ENCODE data around the gene TXLNA. TPM values are rescaled to one million over a fixed set of nuclear protein-coding genes. Genes with fewer than 3 reads are reported as not detected.

TXLNA gene
- total RNA-seq, 4 donors from 2014 or later = 27.1 to 46.2 (median 31.0) TPM

GRCh38 chr1:32221980-32222755 lies 42.7 kb downstream of the TXLNA start, which contains the start of the genes EIF3I and TMEM234:
TSS of gene EIF3I (plus strand) at chr1:32222407. CDS start at chr1:32222442, 35 bp downstream.
TSS of gene TMEM234 (minus strand) at chr1:32222353. CDS start at chr1:32222322, 31 bp downstream.
- H3K27ac ChIP-seq = peak within 1 kb of the TSS; percentile 83 to 91 (median 90)
- H3K9me3 ChIP-seq = no peaks in the 10 kb centered on the region
- peaks cover 0 to 41% (median 0%) of the 10 kb centered on the region in 3 donors for H3K36me3 ChIP-seq
- no peak for TF ChIP-seq CTCF (IDR thresholded peaks at IDR 0.05)
- TF ChIP-seq POLR2A (IDR thresholded peaks at IDR 0.05) = peak; percentile 55 to 59
- peaks cover 0 to 23% (median 12%) of the 10 kb centered on the region in 4 donors for H3K4me1 ChIP-seq
- no peaks in the 10 kb centered on the region for H3K27me3 ChIP-seq
- peak; percentile 91 to 97 (median 93) for DNase-seq
- peak within 1 kb of the TSS; percentile 73 to 95 (median 88) for H3K4me3 ChIP-seq

DNA sequence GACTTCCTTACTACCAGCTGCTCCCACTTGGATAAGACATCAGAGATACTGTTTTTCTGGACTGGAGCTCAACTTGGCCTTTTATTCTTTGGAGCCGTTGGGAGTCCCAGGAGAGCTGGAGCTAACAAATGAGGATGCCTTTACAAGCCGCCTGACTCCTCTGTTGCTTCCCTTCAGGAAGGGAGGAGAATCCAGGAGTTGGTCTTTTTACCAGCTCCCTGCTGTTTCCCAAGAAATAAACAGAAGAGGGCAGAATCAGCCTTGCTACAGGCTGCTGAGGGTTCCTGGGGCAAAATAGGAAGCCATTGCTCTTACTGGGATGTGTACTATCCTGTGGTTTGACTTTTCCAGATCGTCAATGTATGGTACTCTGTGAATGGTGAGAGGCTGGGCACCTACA lies 44.2 kb downstream of the TXLNA start:
- peaks cover 0 to 23% (median 12%) of the 10 kb centered on the region in 4 donors for H3K4me1 ChIP-seq
- no peak overlapping the region for H3K27ac ChIP-seq
- no peaks in the 10 kb centered on the region for H3K27me3 ChIP-seq
- peak overlapping the region in 2 of 4 donors; percentile 8 to 81 for H3K4me3 ChIP-seq
- H3K9me3 ChIP-seq = no peaks in the 10 kb centered on the region
- DNase-seq = no peak
- TF ChIP-seq CTCF (IDR thresholded peaks at IDR 0.05) = no peak
- TF ChIP-seq POLR2A (IDR thresholded peaks at IDR 0.05) = no peak
- peaks cover 0 to 56% (median 0%) of the 10 kb centered on the region in 3 donors for H3K36me3 ChIP-seq

DNA sequence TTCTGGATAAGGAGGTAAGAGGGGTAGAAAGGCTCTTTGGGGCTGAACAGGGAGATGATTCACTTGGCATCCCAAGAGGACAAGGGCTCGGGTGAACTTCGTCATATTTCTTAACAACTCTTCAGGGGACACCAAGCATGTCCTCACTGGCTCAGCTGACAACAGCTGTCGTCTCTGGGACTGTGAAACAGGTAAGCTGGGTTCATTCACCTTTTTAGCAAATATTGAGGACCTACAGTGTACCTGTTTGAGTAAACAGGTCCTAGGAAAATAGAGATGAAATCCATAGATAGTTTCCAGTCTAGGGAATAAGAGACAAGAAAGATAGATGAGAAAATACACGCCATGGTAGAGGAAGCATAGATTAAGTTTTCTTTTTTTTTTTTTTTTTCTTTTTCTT lies 44.8 kb downstream of the TXLNA start:
- no peak overlapping the region for H3K4me3 ChIP-seq
- peaks cover 0 to 60% (median 0%) of the 10 kb centered on the region in 3 donors for H3K36me3 ChIP-seq
- no peaks in the 10 kb centered on the region for H3K9me3 ChIP-seq
- no peak overlapping the region for H3K27ac ChIP-seq
- no peaks in the 10 kb centered on the region for H3K27me3 ChIP-seq
- peaks cover 0 to 23% (median 12%) of the 10 kb centered on the region in 4 donors for H3K4me1 ChIP-seq
- DNase-seq = no peak
- TF ChIP-seq CTCF (IDR thresholded peaks at IDR 0.05) = no peak
- TF ChIP-seq POLR2A (IDR thresholded peaks at IDR 0.05) = no peak

GRCh38 chr1:32228771-32229170 lies 49.3 kb downstream of the TXLNA start:
- no peak overlapping the region for H3K4me3 ChIP-seq
- no peaks in the 10 kb centered on the region for H3K9me3 ChIP-seq
- DNase-seq = no peak
- TF ChIP-seq POLR2A (IDR thresholded peaks at IDR 0.05) (no peak), CTCF (IDR thresholded peaks at IDR 0.05) (no peak)
- no peak overlapping the region for H3K27ac ChIP-seq
- H3K36me3 ChIP-seq = peaks cover 0 to 82% (median 0%) of the 10 kb centered on the region in 3 donors
- peaks cover 0 to 3% (median 1%) of the 10 kb centered on the region in 4 donors for H3K4me1 ChIP-seq
- H3K27me3 ChIP-seq = no peaks in the 10 kb centered on the region

DNA sequence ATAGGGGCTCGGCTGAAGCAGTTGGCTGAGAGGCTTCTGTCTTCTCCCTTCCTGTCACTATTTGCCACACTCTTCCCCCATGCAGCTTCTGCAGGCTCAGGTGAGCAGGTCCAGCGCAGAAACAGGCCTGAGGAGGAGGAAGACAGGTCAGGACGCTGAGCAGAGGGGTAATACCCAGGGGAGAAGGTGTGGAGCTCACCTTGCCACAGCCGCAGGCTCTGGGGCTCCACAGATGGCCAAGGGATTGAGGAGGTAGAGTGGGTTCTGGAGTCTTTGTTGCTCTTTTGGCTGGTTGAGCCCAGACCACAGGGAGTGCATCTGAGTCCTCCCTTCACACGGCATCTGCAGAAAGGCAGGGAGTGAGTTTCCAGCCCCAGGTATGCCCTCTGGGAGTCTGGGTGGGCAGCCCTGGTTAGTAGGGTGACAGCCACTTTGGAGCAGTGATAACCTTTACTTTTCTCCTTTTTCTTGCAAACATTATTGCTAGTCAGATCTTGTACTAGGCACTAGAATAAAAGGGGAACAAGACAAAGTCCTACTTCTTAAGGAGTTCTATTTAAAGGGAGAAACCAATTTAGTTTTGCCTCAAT lies 52.5 kb downstream of the TXLNA start:
- Histone ChIP-seq H3K4me3 (no peak overlapping the region), H3K9me3 (no peaks in the 10 kb centered on the region), H3K36me3 (peaks cover 0 to 51% (median 0%) of the 10 kb centered on the region in 3 donors), H3K4me1 (no peaks in the 10 kb centered on the region), H3K27ac (no peak overlapping the region), H3K27me3 (no peaks in the 10 kb centered on the region)
- DNase-seq = no peak
- TF ChIP-seq POLR2A (IDR thresholded peaks at IDR 0.05) = no peak
